LNCaP clone FGC (cell line): ENCODE data around the gene ST6GAL1.
"Not testable (repeated sequence)": the region's sequence is repeated elsewhere in the genome, so short reads cannot be mapped to it uniquely, and the experiment has no call there.

Experiments
- DNase-seq: peaks from one replicate; pipeline ENCODE4 v3.0.0-alpha.2; 2011; ENCODE audit warnings: low read depth
- H3K4me3 ChIP-seq: 2 replicates; pipeline ENCODE4 v1.5.1; 2011; ENCODE audit warnings: mild to moderate bottlenecking, low read depth, low read length, control low read depth
- TF ChIP-seq, protein P1 (sequence below): IDR thresholded peaks from 2 replicates; pipeline ENCODE4 v1.5.1; 2012; ENCODE audit warnings: mild to moderate bottlenecking; ENCODE audit not compliant: control insufficient read depth, insufficient read depth; ENCODE audit errors: extremely low read depth

Gene ST6GAL1

DNA sequence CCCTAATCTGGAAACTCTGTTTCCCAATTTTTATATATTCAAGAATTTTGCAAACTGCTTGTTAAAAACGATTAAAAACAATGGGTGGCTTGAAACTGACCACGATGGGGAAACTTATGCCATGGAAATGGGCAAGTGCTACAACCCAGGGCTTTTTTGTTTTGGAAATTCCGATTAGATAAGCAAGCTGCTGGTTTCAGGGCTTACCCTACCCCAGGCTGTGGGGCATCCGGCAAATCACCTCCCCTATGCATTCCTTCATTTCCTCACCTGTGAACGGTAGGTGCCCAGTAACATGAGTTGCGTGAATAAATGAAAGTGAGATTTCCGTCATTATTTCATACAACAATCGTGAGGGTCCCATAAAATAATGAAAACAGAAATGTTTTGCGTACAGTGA lies 34.3 kb downstream of the ST6GAL1 start:
- TF ChIP-seq, protein P1, sequence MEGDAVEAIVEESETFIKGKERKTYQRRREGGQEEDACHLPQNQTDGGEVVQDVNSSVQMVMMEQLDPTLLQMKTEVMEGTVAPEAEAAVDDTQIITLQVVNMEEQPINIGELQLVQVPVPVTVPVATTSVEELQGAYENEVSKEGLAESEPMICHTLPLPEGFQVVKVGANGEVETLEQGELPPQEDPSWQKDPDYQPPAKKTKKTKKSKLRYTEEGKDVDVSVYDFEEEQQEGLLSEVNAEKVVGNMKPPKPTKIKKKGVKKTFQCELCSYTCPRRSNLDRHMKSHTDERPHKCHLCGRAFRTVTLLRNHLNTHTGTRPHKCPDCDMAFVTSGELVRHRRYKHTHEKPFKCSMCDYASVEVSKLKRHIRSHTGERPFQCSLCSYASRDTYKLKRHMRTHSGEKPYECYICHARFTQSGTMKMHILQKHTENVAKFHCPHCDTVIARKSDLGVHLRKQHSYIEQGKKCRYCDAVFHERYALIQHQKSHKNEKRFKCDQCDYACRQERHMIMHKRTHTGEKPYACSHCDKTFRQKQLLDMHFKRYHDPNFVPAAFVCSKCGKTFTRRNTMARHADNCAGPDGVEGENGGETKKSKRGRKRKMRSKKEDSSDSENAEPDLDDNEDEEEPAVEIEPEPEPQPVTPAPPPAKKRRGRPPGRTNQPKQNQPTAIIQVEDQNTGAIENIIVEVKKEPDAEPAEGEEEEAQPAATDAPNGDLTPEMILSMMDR: no peak
- DNase-seq: no peak
- no peak overlapping the region for H3K4me3 ChIP-seq

- H3K4me3 ChIP-seq: no peak overlapping the region
- TF ChIP-seq, protein P1: no peak
- DNase-seq: no peak
These were observed 35.0 kb downstream of the ST6GAL1 start for GRCh38 chr3:186965141-186965879.

DNA sequence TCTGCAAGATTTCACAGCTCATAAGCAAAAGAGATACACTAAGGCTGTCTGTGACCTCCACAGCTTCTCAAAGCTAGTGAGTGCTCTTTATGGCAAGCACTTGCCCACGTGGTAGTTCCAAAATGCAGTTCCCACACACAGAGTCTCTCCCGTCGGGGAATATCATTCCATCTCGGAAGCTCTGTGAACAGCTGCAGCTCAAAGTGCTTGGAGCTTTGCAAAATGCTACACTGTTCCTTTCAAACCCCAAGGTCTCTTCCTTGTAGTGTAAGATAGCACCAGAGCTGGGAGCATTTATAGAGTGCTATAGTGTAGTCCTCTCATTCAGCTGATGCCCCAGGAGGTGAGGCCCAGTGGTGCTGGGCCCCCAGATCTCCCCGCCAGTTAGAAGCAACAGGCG lies 36.1 kb downstream of the ST6GAL1 start:
- no peak overlapping the region for H3K4me3 ChIP-seq
- TF ChIP-seq, protein P1: no peak
- no peak for DNase-seq

DNA sequence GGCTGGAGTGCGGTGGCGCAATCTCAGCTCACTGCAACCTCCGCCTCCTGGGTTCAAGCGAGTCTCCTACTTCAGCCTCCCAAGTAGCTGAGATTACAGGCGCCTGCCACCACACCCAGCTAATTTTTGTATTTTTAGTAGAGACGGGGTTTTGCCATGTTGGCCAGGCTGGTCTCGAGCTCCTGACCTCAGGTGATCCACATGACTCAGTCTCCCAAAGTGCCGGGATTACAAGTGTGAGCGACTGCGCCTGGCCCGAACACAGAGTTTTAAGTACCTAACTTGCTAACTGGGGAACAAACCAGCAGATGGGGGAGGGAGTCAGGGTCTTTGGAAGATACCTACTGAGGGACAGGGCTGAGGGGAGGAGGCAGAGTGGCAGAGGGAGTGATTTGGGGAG lies 36.9 kb downstream of the ST6GAL1 start:
- H3K4me3 ChIP-seq, DNase-seq: not testable (repeated sequence)

GRCh38 chr3:186967686-186968085 lies 37.4 kb downstream of the ST6GAL1 start:
- H3K4me3 ChIP-seq: no peak overlapping the region
- DNase-seq: no peak
- TF ChIP-seq, protein P1: no peak

- no peak overlapping the region for H3K4me3 ChIP-seq
- DNase-seq: no peak
- TF ChIP-seq, protein P1: no peak
These were observed 39.3 kb downstream of the ST6GAL1 start for GRCh38 chr3:186969607-186970006.

- not testable (repeated sequence) for DNase-seq, H3K4me3 ChIP-seq
These were observed 40.8 kb downstream of the ST6GAL1 start for GRCh38 chr3:186971106-186971505.

GRCh38 chr3:186971578-186971977 lies 41.3 kb downstream of the ST6GAL1 start:
- TF ChIP-seq, protein P1: no peak
- H3K4me3 ChIP-seq: no peak overlapping the region
- DNase-seq: peak; percentile 75
